KBM-7 (cell line): ENCODE results near the gene NGFR.
"Not testable (repeated sequence)": the region's sequence is repeated elsewhere in the genome, so short reads cannot be mapped to it uniquely, and the experiment has no call there.

Experiments
- DNase-seq: peaks from one replicate; pipeline ENCODE4 v3.0.0-alpha.2; 2015
- in situ Hi-C: fragments of 300-500 bp; cut with MboI; formaldehyde crosslinking; loops from 2 replicates; pipeline ENCODE4 v1.14.3; 2020; ENCODE audit warnings: low sequenced_read_pairs, low pct_unique_long_range_greater_than_20kb, mixed read lengths

The NGFR gene

DNA sequence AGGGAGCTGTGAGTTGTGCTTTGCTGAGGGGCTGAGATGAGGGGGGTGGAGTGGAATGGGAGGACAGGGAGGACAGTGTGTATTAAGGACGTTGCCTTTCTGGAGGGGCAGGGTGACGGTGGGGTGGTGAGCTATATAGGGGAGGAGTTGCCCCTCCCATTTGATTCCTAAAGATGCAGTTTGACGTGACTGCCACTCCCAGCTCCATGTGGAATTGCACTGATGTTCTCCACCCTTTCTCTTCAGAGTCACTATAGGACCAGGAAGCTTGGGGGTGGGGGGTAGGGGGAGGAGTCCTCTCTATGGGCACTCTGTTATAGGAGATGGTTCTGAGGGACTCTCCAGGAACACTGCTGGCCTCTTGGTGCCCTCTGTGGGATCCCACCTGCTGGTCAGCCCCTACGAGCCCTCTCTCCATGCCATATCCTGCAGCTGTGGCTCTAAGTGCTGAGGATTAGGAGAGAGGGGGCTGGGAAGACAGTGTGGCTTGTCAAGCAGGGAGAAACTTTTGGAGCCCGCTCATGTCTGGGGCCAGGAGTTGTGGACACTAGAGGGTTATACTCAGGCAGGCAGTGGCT is 3.8 kb upstream of the NGFR start:
- DNase-seq = no peak
- in situ Hi-C loops = no loop called here

DNA sequence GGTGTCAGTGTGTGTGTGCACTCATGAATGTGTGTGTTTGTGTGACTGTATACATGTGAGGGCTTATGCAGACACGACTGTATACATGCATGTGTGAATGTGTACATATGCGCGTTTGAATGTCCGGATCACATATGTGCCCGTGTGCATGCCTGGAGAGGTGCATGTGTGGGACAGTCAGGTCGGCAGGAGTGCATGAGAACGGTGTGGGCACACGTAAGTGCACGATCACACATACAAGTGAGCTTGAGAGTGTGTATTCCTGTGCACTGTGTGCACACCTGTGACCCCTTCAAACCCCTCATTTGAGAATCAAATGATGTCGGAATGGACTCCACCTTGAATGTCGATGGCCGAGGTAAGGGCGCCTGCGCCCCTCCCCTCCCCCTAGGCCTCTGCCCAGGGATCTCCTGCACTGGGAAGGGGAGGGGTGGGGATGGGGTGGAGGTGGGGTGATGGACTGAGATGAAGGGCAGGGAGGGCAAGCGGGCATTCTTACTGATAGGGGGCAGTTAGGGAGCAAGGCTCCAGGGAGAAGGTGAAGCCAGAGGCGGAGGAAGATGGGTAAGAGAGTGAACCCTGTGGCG is 601 bp upstream of the NGFR start:
- no peak for DNase-seq
- in situ Hi-C loops = no loop called here

DNA sequence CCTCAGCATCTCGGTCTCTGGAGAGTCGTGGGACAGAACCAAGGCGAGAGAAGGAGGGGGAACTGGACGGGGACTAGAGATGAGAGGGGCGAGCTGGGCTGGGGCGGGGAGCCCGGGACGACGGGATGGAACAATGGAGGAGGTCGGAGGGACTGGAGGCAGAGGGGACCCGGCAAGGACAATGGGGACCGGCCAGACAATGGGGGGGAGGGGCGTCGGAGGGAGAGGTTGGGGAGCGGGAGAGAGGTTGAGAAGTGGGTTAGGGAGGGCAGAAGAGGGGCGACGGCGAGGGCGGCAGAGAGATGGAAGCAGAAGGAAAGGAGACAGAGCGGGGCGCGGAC is 719 bp downstream of the NGFR start:
- in situ Hi-C loops = no loop called here
- no peak for DNase-seq

DNA sequence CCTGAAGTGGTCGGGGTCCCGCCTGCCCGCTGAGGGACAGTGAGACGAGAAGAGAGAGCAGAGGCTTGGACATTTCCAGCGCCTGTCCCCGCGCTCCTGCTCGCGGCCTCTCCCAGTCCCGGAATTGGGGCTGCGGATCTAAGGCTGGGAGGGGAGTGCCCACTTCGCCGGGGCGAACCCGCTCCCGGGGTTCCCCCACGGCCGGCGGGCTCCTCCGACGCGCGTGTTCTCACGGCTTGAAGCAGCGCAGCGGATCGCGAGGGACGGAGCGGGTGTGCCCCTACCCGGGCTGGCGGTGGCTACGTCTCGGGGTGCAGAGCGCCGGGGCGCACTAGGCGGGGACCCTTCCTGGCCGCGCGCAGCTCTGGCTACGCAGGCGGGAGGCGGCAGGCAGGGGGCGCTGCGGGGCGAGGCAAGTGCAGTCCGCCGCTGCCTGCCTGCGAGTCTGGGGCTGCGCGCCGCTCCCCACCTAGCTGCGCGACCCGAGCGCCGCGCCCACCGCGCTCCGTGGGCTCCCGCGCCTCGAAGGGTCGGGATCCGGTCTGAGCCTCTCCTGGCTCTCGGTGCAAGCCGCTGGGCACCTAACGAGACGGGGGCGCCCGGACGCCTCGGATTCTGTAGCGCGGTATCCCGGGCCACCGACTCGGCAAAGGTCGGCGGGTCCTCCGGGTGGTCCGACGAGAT is 1.2 kb downstream of the NGFR start:
- DNase-seq = peak; percentile 56
- in situ Hi-C loops = no loop called here

DNA sequence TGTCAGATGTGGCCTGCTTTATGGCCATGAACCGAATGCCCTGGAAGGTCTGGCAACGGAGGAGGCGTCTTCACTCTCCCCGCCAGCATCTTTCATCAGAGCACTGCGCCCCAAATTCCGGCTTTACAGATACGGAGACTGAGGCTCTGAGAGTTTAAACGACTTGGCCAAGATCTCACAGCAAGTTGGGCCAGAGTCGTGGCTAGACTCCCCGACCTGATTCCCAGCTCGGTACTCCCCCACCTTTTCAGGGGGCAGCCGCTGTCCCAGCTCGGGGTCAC is 1.7 kb downstream of the NGFR start:
- in situ Hi-C loops = no loop called here
- no peak for DNase-seq

DNA sequence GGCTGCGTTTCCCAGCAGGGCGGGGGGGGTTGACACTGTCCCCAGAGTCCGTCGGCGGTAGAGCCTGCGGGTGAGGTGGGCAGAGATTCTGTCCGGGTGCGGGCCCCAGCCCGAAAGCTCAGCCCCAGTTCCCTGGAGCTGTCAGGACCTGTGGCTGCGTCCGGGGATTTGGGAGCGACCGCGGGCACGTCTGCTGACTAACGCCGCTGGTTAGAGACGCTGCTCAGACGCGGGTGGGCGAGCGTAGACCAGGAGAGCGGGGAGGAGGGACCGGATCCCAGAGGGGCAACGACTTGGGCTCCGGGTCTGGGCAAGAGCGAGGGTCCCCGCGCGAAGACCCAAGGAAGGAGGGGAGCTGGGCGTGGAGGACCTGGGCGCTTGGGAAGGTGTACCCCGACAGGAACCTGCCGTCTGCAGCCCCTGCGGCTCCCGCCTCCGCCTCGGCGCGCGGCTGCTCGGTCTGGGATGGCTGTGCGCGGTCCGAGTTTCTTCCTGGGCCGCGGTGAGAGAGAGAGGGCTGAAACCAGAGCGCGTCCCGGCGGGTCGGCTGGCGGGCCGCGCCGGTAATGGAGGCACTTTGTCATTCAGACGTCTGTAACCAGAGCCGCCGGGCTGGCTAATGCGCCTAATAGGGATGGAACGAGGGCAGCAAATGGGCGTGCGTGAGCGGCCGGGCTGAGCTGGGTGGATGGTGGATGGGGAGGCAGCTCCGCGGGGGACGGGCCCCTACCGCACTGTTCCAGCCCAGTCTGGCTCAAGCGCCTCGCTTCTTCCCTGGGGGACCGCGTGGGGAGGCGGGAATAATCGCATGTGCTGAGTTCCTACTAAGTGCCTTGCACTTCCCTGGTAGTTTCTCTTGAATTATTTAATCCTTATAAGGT is 2.3 kb downstream of the NGFR start:
- no peak for DNase-seq
- in situ Hi-C loops = no loop called here

DNA sequence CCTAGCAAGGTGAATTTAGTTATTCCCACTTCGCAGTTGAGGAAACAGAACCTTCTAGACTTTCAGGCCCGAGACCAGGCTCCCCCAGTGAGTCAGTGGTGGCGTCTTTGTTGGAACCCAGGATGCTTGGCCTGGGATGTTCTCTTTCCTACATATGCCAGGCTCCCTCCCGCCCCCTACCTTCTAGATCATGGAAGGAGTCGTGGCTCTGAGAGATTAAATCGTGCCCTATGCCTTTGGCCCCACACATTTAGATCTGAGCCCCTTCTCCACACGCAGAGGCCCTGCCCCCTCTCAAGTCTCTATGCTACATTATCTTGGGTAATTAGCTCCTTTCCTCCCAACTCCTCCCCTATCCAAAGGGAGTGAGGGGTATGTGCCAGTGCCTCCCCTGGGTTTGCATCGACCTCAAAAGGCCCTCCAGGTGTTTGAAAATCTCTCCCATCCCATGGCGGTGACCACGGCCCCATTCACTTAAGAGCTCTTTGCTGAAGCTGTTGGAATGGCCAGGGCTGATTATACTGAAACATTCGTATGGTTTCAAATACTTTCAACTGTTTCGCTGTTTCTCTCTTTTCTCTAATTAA is 3.0 kb downstream of the NGFR start:
- no peak for DNase-seq
- in situ Hi-C loops = no loop called here

DNA sequence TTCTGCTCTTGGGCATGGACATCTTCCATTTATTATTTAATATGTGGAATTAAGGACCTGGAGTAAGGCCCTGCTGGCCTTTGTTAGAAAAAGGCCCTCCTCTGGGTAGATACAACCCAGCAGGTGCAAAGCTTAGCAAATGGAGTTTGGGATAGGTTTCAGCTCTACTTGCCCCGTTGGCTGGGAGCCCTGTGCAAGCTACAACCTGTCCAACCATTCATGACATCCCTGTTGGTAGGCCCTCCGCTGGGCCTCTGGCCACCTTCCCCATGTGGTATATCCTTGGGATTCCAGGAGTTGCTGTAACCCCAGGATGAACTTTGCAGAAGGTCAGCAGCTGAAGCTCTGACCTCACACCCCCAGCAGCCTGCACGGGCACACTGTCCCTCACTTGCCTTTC is 6.4 kb downstream of the NGFR start:
- no peak for DNase-seq
- in situ Hi-C loops = no loop called here

DNA sequence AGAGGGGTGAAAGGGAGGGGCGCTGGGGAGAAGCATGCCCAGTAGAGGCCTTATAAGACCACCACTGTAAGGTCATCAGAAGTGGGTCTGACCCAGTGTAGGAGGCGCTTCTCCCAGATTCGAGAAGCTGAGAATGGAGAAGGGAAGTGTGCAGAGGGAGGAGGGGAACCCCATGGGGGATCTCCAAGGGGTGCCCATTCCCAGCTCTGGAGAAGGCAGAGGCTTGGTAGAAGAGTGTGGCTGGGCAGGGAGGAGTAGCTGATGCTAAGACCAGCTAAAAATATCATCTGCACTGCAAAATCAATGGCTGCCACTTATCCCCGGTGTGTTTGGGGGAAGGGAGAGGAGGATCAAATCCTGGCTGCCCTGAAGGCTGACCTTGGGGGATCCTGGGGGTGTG is 7.2 kb downstream of the NGFR start:
- in situ Hi-C loops = no loop called here
- DNase-seq = no peak

DNA sequence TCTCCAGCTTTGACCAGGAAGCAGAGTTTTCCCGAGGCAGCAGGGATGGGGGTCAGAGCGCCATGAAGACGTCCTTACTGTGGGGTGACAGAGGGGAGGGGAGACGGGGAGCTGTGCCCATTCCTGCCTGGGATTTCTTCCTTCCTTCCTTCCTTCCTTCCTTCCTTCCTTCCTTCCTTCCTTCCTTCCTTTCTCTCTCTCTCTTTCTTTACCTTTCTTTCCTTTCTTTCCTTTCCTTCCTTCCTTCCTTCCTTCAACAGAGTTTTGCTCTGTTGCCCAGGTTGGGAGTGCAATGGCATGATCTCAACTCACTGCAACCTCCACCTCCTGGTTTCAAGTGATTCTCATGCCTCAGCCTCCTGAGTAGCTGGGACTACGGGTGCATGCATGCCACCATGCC is 7.6 kb downstream of the NGFR start:
- DNase-seq, in situ Hi-C loops: not testable (repeated sequence)

DNA sequence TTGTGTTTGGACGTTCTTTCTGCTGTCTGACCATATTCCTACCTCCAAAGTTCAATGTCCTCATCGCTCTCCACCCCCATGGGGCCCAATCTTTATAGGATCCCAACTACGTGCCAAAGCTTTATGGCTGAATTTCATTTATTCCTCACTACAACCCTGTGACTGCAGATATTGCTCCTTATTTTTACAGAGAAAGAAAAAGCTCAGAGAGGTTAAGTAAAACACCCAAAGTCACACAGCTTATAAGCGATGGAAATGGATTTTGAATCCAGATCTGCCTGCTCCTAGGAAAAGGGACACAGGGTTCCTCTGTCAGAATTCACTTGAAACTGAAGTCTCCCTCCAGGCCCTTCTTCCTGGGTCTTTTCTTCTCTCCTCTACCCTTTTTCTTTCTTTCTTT is 9.3 kb downstream of the NGFR start:
- in situ Hi-C loops = no loop called here
- no peak for DNase-seq

DNA sequence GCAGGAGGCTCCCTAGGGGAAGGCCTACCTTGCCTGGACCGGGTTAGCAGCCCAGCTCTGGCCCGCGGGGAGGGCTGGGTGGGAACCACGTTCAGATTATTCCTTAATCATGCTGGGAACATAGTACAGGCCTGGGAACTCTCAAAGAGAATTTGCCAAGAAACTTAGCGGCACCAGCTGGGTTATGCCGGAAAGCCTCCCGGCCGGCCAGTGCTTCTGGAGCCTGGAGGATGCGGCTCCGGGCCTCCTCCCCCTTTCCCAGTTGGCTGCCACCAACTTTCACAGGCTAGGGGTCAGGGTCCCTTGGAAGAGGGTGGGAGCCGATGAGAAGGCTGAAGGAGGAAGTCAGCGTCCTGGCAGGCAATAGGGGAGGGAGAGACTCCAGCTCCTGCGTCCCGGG is 10.8 kb downstream of the NGFR start:
- DNase-seq = no peak
- in situ Hi-C loops = no loop called here

DNA sequence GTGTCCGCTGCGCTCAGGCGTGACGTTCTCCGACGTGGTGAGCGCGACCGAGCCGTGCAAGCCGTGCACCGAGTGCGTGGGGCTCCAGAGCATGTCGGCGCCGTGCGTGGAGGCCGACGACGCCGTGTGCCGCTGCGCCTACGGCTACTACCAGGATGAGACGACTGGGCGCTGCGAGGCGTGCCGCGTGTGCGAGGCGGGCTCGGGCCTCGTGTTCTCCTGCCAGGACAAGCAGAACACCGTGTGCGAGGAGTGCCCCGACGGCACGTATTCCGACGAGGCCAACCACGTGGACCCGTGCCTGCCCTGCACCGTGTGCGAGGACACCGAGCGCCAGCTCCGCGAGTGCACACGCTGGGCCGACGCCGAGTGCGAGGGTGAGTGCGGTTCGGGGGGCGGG is 11.2 kb downstream of the NGFR start:
- in situ Hi-C loops = no loop called here
- DNase-seq = no peak

DNA sequence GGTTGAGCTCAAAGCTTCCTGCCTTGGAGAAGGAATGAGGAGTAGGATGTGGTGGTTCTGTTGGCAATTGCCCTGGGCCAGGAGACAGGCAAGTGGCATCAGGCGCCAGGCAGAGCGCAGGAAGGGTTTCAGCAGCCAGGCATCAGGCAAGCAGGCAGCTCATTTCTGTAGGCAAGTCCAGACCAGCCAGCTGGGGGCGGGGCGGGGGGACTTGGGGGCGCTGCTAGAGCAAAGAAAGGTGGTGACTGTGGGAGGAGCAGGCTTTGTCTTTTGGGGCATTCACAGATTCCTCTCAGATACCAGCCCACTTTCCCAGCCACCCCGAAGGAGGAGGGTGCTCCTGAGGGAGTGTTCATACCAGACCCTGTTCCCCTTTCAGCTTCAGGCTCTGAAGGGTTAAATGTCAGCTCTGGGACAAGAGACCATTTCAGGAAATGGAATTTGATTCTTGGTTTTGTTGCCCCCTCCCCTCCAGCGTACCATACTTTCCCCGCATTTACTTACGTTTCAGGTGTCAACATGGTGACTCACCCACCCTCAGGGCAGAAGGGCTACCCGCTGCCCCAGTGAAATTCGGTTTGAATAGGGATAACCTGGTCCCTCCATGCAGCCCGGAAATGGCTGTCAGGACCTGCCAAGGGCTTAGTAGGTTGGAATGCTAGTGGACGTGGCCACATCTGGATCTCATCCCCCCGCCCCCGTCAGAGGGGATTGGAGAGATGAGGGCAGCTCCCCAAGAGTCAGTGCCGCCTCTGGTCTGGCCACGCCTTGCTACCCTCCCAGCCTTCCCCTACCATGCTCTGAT is 13.2 kb downstream of the NGFR start:
- in situ Hi-C loops = no loop called here
- DNase-seq = no peak

DNA sequence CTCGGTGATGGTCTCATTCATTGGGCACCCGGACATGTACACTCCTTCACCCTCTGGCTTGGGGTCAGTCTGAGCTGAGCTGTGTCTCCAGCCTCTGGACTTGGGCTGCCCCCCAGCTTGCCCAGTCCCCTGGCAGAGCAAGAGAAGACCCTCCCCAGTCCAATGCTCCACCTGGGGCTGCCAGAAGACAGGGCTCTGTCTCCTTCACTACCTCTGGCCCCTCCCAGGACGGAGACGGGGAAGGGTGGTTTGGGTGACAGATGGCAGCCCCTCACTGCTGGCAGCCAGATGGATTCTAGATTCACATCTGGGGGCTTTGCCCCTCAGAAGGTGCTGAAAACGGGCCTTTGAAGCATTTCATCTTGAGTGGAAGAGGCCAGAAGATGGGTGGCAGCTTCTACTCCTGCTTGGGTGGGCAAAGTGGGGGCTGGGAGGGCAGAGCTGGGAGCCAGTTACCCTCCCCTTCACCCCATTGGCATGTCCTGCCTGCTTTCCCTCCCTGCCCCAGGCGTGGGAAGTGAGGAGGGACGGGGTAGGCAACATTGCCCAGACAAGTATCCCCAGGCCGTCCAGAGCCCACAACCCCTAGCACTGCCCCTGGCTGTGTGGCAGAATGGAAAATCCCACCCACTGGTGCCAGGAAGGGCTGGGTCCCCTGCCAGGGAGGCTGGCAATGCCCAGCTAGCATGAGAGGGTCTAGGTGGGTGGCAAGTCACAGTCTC is 13.9 kb downstream of the NGFR start:
- in situ Hi-C loops = no loop called here
- DNase-seq = no peak

DNA sequence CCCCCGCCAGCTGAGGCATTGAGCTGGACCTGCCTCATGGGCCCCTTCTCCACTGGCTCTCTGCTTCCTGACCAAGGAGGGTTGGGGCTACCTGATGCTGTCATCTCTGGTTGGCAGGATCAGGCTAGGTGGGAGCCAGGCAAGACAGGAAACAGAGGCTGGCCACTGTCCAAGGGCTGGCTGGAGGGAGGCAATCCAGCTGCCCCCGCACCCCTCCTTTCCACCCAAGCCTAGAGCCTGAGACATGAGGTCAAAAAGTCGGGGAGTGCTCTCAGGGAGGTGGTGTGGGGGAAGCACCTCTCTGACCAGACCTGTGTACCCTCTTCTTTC is 14.5 kb downstream of the NGFR start:
- DNase-seq = no peak
- in situ Hi-C loops = no loop called here

DNA sequence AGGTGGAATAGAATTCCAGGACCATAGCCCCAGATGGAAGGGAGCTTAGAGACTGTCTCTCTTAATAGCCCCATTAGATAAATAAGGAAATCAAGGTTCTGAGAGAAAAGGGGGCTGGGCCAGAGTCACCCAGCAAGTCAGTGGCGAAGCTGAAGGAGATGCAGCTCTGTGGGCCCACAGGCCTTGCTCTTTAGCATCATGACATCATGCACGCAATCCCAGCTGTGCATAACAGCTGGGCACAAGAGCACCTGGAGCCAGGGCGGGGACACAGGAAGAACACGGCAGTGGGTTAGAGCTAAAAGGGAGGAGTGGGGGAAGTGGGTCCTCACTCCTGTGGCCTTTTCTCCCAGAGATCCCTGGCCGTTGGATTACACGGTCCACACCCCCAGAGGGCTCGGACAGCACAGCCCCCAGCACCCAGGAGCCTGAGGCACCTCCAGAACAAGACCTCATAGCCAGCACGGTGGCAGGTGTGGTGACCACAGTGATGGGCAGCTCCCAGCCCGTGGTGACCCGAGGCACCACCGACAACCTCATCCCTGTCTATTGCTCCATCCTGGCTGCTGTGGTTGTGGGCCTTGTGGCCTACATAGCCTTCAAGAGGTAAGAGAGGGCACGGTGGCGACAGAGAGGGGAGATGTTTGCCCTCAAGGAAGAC is 15.1 kb downstream of the NGFR start:
- DNase-seq = no peak
- in situ Hi-C loops = no loop called here

DNA sequence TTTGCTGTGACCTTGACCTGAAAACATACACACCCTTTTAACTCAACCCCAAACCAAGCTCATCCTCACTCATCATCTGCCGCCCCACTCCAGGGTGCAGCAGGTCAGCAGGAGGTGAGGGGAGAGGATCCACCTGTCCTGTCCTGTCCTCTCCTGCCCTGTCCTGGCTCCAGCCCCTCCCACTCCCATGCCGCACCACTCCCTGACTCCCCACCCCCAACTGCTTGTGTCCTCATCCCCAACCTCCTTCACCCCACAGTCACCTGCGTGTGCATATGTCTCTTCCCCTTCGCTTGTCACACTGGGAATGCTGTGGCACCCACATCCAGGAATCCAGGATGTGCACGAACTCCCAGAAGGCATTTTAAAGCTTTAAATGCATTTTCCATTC is 15.6 kb downstream of the NGFR start:
- DNase-seq = no peak
- in situ Hi-C loops = no loop called here
